ENCODE results near the gene TRMT112.

- TF ChIP-seq, protein P1, sequence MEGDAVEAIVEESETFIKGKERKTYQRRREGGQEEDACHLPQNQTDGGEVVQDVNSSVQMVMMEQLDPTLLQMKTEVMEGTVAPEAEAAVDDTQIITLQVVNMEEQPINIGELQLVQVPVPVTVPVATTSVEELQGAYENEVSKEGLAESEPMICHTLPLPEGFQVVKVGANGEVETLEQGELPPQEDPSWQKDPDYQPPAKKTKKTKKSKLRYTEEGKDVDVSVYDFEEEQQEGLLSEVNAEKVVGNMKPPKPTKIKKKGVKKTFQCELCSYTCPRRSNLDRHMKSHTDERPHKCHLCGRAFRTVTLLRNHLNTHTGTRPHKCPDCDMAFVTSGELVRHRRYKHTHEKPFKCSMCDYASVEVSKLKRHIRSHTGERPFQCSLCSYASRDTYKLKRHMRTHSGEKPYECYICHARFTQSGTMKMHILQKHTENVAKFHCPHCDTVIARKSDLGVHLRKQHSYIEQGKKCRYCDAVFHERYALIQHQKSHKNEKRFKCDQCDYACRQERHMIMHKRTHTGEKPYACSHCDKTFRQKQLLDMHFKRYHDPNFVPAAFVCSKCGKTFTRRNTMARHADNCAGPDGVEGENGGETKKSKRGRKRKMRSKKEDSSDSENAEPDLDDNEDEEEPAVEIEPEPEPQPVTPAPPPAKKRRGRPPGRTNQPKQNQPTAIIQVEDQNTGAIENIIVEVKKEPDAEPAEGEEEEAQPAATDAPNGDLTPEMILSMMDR (IDR thresholded peaks at IDR 0.05) = no peak
- TF ChIP-seq EZH2phosphoT487 (IDR thresholded peaks at IDR 0.05) = no peak
These were observed 2.4 kb downstream of the TRMT112 start for GRCh38 chr11:64314805-64315561.
